Measurements from ENCODE around the gene PDCL2.
"Not testable (repeated sequence)": the region's sequence is repeated elsewhere in the genome, so short reads cannot be mapped to it uniquely, and the experiment has no call there.

DNA sequence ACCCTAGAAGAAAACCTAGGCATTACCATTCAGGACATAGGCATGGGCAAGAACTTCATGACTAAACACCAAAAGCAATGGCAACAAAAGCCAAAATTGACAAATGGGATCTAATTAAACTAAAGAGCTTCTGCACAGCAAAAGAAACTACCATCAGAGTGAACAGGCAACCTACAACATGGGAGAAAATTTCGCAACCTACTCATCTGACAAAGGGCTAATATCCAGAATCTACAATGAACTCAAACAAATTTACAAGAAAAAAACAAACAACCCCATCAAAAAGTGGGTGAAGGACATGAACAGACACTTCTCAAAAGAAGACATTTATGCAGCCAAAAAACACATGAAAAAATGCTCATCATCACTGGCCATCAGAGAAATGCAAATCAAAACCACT, 32.0 kb upstream of the PDCL2 start:
- not testable (repeated sequence) for TF ChIP-seq CTCF (IDR thresholded peaks at IDR 0.05 in 8 of 11, conservative IDR thresholded peaks at IDR 0.05 in 3 of 11); POLR2A (IDR thresholded peaks at IDR 0.05)

Data from spleen (tissue), 7 donors.